Transverse colon (tissue), 4 donors: ENCODE data around the gene LBR. TPM values are rescaled to one million over a fixed set of nuclear protein-coding genes. Genes with fewer than 3 reads are reported as not detected.
"Not testable (repeated sequence)": the region's sequence is repeated elsewhere in the genome, so short reads cannot be mapped to it uniquely, and the experiment has no call there.

ENCODE experiments used
- DNase-seq: peaks from one replicate; pipeline ENCODE4 v3.0.0-alpha.2; 2019
- H3K27ac ChIP-seq, 4 donors: fragments of 200-600 bp; sonication (generic); 2 replicates each; pipeline ENCODE4 v1.5.1; 2016 to 2018; ENCODE audit warnings: inconsistent platforms in 4 of 4
- H3K27me3 ChIP-seq: fragments of 200-600 bp; sonication (generic); 2 replicates; pipeline ENCODE4 v1.5.1; 2017; ENCODE audit warnings: inconsistent platforms
- H3K36me3 ChIP-seq, 4 donors: fragments of 200-600 bp; sonication (generic); 2 replicates each; pipeline ENCODE4 v1.5.1; 2017 to 2019; ENCODE audit warnings: inconsistent platforms in 4 of 4
- H3K4me1 ChIP-seq, 4 donors: fragments of 200-600 bp; sonication (generic); 2 replicates each; pipeline ENCODE4 v1.5.1; 2017 to 2020; ENCODE audit warnings: inconsistent platforms in 4 of 4
- H3K4me3 ChIP-seq, 4 donors: fragments of 200-600 bp; sonication (generic); 1 replicate in 1 of 4; 2 replicates in 3 of 4; pipeline versions ENCODE4 v1.5.1 to v1.6.1; 2017 to 2019; ENCODE audit warnings: inconsistent platforms in 4 of 4
- H3K9me3 ChIP-seq, 2 donors: fragments of 200-600 bp; sonication (generic); 2 replicates each; pipeline ENCODE4 v1.5.1; 2017 to 2019; ENCODE audit warnings: inconsistent platforms in 2 of 2
- CTCF ChIP-seq, 5 experiments: fragments of 200-600 bp in 3 of 5; fragments of 450-650 bp in 2 of 5; sonication (generic) in 3 of 5; IDR thresholded peaks; 1 replicate in 2 of 5; 2 replicates in 3 of 5; pipeline ENCODE4 v1.5.1; 2016 to 2017; ENCODE audit warnings: antibody characterized with exemption in 5 of 5, inconsistent platforms in 3 of 5, mild to moderate bottlenecking in 2 of 5, moderate library complexity in 1 of 5
- EP300 ChIP-seq: sonication (generic); formaldehyde crosslinking; IDR thresholded peaks from one replicate; pipeline ENCODE4 v1.6.1; 2017; ENCODE audit warnings: antibody characterized with exemption, low read depth
- POLR2A ChIP-seq: fragments of 450-650 bp; IDR thresholded peaks from one replicate; pipeline ENCODE4 v1.6.1; 2016; ENCODE audit warnings: antibody characterized with exemption, mild to moderate bottlenecking, moderate library complexity
- POLR2AphosphoS5 ChIP-seq, 3 donors: sonication (generic); formaldehyde crosslinking; IDR thresholded peaks; one replicate each; pipeline ENCODE4 v1.6.1; 2016; ENCODE audit warnings: antibody characterized with exemption in 3 of 3
- WGBS, 2 donors: methylation state at CpG; one replicate each; pipeline ENCODE4 v1.1.5; 2018; ENCODE audit warnings: low coverage in 1 of 2; 5-methylcytosine and 5-hydroxymethylcytosine counted together
- in situ Hi-C, 4 donors: fragments of 200-750 bp; cut with MboI; loops; one replicate each; pipeline versions ENCODE4 v1.15.0 to v1.15.1; 2017; ENCODE audit warnings: low sequenced_read_pairs in 3 of 4, low pct_ligation_motif_present in 1 of 4, low pct_unique_long_range_greater_than_20kb in 1 of 4
- intact Hi-C: fragments of 100-400 bp; cut with DNase I; formaldehyde crosslinking; loops from one replicate; pipeline ENCODE4 v1.15.1; 2023; ENCODE audit warnings: low total_unique reads
- total RNA-seq, 4 donors: library from RNA; depleted of rRNA; stranded (reverse); fragments of >200 nt; gene quantifications; one replicate each; pipeline ENCODE4 v1.1.0, GENCODE V29; 2016

The LBR gene
- total RNA-seq, 4 donors from 2014 or later: 48.6 to 97.9 (median 75.1) TPM

GRCh38 chr1:225474986-225475820, 47.4 kb upstream of the LBR start:
- WGBS, 2 donors: 20% methylated on average over 36 of the region's 50 CpGs; no CpG with 5 or more reads in 1 of the 2 donors
- Histone ChIP-seq H3K27ac (peak overlapping the region in 2 of 4 donors; percentile 45 to 59), H3K36me3 (no peaks in the 10 kb centered on the region), H3K9me3 (no peaks in the 10 kb centered on the region), H3K4me3 (no peak overlapping the region), H3K27me3 (no peaks in the 10 kb centered on the region), H3K4me1 (peaks cover 7 to 22% (median 12%) of the 10 kb centered on the region in 4 donors)
- TF ChIP-seq POLR2AphosphoS5 (IDR thresholded peaks at IDR 0.05): peak in 2 of 3 donors; percentile 14 to 16
- TF ChIP-seq CTCF (IDR thresholded peaks at IDR 0.05): peak; percentile 100
- TF ChIP-seq POLR2A: no peak
- intact Hi-C loops: loop anchor here (1.0 to 5.0 kb wide), 4 partner anchors 298 to 497 kb away; no protein-coding TSS in a partner anchor
- in situ Hi-C loops: loop anchor here (5.0 to 25.0 kb wide), 5 partner anchors 287 to 510 kb away; partner anchors contain the start of gene PYCR2 (in 1 of the 4)
- DNase-seq: peak; percentile 66

DNA sequence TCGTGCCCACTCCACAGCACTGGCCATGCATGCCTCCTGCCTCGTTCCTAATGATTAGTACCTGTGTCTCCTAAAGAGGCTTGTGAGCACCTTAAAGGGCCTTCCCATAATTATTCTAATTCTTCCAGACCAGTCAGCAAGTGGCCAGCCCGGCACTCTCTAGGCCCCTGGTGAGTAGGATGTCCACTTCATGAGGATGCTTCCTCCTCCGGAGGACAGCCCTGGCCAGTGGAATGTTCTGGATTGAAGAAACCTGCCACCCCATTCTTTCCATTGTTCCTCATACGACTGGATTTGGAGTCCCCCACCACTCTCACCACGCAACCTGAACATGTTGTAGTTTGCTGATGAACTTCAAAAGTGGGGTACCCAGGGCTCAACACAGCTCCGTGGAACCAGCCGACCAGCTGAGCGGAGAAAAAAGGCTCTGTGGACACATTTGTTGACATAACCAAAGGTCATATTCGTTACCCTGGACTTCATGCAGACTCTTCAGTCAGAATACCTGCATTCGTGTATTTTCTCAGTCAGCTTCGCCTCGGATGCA, 46.7 kb upstream of the LBR start:
- TF ChIP-seq POLR2A: no peak
- no peak for TF ChIP-seq CTCF (IDR thresholded peaks at IDR 0.05)
- TF ChIP-seq EP300: no peak
- no peak for TF ChIP-seq POLR2AphosphoS5 (IDR thresholded peaks at IDR 0.05)
- H3K4me1 ChIP-seq: peaks cover 7 to 22% (median 12%) of the 10 kb centered on the region in 4 donors
- 46 to 72% methylated on average over 6 to 13 of the region's 13 CpGs for WGBS, 2 donors
- H3K36me3 ChIP-seq: no peaks in the 10 kb centered on the region
- intact Hi-C loops (loop anchor here (2.0 kb wide), 1 partner anchor 298 kb away; no protein-coding TSS in a partner anchor), in situ Hi-C loops (loop anchor here in 3 of 4 donors (10.0 kb wide), 2 partner anchors 500 to 510 kb away; no protein-coding TSS in a partner anchor)
- H3K9me3 ChIP-seq: no peaks in the 10 kb centered on the region
- no peak for DNase-seq
- no peaks in the 10 kb centered on the region for H3K27me3 ChIP-seq
- no peak overlapping the region for H3K4me3 ChIP-seq
- peak overlapping the region in 3 of 4 donors; percentile 45 to 59 (median 52) for H3K27ac ChIP-seq

GRCh38 chr1:225473676-225474438, 46.0 kb upstream of the LBR start:
- intact Hi-C loops: loop anchor here (2.0 kb wide), 1 partner anchor 299 kb away; no protein-coding TSS in a partner anchor
- 85 to 90% methylated on average over 5 to 26 of the region's 26 CpGs for WGBS, 2 donors
- not testable (repeated sequence) for H3K9me3 ChIP-seq, DNase-seq, H3K4me3 ChIP-seq, H3K36me3 ChIP-seq, H3K27me3 ChIP-seq
- in situ Hi-C loops: loop anchor here in 3 of 4 donors (10.0 kb wide), 2 partner anchors 501 to 511 kb away; no protein-coding TSS in a partner anchor
- Histone ChIP-seq H3K4me1 (peaks cover 7 to 22% (median 12%) of the 10 kb centered on the region in 4 donors), H3K27ac (peak overlapping the region in 3 of 4 donors; percentile 45 to 59 (median 52))

GRCh38 chr1:225473266-225473665, 45.4 kb upstream of the LBR start:
- DNase-seq, H3K4me3 ChIP-seq, H3K27me3 ChIP-seq, intact Hi-C loops, H3K36me3 ChIP-seq, H3K9me3 ChIP-seq: not testable (repeated sequence)
- Histone ChIP-seq H3K4me1 (peaks cover 12 to 26% (median 17%) of the 10 kb centered on the region in 4 donors), H3K27ac (peak overlapping the region in 3 of 4 donors; percentile 45 to 59 (median 52))
- in situ Hi-C loops: loop anchor here in 3 of 4 donors (10.0 kb wide), 2 partner anchors 502 to 512 kb away; no protein-coding TSS in a partner anchor
- peak in 1 of 3 donors; percentile 16 for TF ChIP-seq POLR2AphosphoS5 (IDR thresholded peaks at IDR 0.05)
- 35 to 40% methylated on average over 2 to 8 of the region's 8 CpGs for WGBS, 2 donors
